ENCODE results near the gene TSHZ3. TPM values are rescaled to one million over a fixed set of nuclear protein-coding genes. Genes with fewer than 3 reads are reported as not detected.

Gene TSHZ3
- total RNA-seq, 1 experiment from 2014 or later = 14.8 TPM

DNA sequence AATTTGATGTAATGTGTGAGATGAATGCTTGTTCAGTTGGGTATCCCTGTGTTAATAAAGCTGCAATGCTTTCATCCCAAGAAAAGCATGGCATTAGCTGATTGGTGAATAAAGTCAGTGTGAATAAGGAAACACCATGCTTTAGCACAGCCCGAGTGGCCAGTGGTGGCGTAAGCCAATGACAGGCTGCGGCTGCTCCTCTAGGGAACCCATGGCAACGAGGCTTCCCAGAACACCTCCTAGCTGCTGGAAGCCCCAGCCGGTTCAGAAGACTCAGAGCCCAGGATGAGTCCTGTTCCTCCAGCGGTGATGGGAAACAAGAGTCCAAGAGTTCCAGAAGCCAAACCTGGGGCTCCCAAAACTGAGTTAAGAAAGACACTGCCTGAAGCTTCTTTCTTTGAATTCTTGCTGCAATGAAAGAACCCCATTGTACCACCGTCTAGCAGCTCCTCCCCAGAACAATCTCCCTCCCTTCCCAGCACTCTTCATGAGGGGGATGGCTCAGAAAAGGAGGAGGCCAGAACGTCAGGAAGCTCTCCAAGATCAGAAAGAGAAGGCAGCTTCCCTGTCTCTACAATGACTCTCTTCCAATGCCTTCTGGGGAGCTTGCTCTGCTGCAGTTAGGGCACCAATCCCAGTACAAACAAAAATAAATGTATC, 58.2 kb downstream of the TSHZ3 start:
- POLR2A ChIA-PET (ENCODE audit: low non-redundant PET) = interaction anchor here (0.7 kb wide), 1 partner anchor 321 kb away, joined by 3 read pairs; no protein-coding TSS in a partner anchor
- BruUV-seq (replicated peaks) = no TSS peak

DNA sequence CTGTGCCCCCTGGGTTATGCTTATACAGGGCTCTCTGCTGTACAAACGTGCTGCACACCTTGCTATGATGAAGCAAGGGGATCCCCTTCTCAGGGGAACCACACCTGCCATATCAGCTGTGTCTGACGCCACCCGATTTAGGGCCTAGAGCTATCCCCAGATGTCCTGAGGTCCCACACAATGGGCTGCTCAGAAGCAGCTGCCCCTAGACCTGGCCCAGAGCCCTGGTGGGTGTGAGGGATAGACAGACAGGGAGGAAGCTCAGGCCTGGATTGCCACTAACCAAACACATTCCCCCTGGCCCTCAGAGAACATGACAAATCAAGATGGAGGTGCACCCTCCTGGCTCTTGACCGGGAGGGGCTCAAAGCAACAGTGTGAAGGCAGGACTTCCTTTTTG, 59.3 kb downstream of the TSHZ3 start:
- Histone ChIP-seq H3K36me3 (ENCODE audit: insufficient read depth, low read length, poor library complexity, severe bottlenecking) (no peaks in the 10 kb centered on the region), H3K4me3 (ENCODE audit: low read depth, low read length, poor library complexity, severe bottlenecking) (no peak overlapping the region), H3K27me3 (replicated peaks; ENCODE audit: insufficient read depth, low read depth, low read length, poor library complexity) (no peaks in the 10 kb centered on the region), H3K4me1 (ENCODE audit: insufficient read depth, low read length, poor library complexity, severe bottlenecking) (no peaks in the 10 kb centered on the region), H3K9me3 (ENCODE audit: low read depth, low read length, poor library complexity, severe bottlenecking) (no peaks in the 10 kb centered on the region), H3K27ac (ENCODE audit: low read depth, low read length, poor library complexity, severe bottlenecking) (no peak overlapping the region)
- CTCF ChIA-PET = no interaction called here
- TF ChIP-seq, protein P1, sequence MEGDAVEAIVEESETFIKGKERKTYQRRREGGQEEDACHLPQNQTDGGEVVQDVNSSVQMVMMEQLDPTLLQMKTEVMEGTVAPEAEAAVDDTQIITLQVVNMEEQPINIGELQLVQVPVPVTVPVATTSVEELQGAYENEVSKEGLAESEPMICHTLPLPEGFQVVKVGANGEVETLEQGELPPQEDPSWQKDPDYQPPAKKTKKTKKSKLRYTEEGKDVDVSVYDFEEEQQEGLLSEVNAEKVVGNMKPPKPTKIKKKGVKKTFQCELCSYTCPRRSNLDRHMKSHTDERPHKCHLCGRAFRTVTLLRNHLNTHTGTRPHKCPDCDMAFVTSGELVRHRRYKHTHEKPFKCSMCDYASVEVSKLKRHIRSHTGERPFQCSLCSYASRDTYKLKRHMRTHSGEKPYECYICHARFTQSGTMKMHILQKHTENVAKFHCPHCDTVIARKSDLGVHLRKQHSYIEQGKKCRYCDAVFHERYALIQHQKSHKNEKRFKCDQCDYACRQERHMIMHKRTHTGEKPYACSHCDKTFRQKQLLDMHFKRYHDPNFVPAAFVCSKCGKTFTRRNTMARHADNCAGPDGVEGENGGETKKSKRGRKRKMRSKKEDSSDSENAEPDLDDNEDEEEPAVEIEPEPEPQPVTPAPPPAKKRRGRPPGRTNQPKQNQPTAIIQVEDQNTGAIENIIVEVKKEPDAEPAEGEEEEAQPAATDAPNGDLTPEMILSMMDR (conservative IDR thresholded peaks at IDR 0.05; ENCODE audit: low read depth, low read length) = no peak
- no peak for TF ChIP-seq EZH2 (IDR thresholded peaks at IDR 0.05; ENCODE audit: borderline replicate concordance, low read depth, low read length, poor library complexity, severe bottlenecking)
- DNase-seq (ENCODE audit: low spot score) = no peak
- intact Hi-C loops (cut with micrococcal nuclease; ENCODE audit: unreplicated experiment) = no loop called here
- no TSS peak for BruUV-seq (replicated peaks)
- POLR2A ChIA-PET (ENCODE audit: low non-redundant PET) = no interaction called here

More for the DNA sequence above, 58.2 kb downstream of the TSHZ3 start:
- no peaks in the 10 kb centered on the region for H3K27me3 ChIP-seq (replicated peaks; ENCODE audit: insufficient read depth, low read depth, low read length, poor library complexity)
- intact Hi-C loops (cut with micrococcal nuclease; ENCODE audit: unreplicated experiment) = no loop called here
- no peaks in the 10 kb centered on the region for H3K4me1 ChIP-seq (ENCODE audit: insufficient read depth, low read length, poor library complexity, severe bottlenecking)
- no peak overlapping the region for H3K27ac ChIP-seq (ENCODE audit: low read depth, low read length, poor library complexity, severe bottlenecking)
- no peaks in the 10 kb centered on the region for H3K36me3 ChIP-seq (ENCODE audit: insufficient read depth, low read length, poor library complexity, severe bottlenecking)
- TF ChIP-seq EZH2 (IDR thresholded peaks at IDR 0.05; ENCODE audit: borderline replicate concordance, low read depth, low read length, poor library complexity, severe bottlenecking) = no peak
- TF ChIP-seq, protein P1 (conservative IDR thresholded peaks at IDR 0.05; ENCODE audit: low read depth, low read length) = no peak
- no peaks in the 10 kb centered on the region for H3K9me3 ChIP-seq (ENCODE audit: low read depth, low read length, poor library complexity, severe bottlenecking)
- CTCF ChIA-PET = interaction anchor here (0.6 kb wide), 1 partner anchor 300 kb away, joined by 3 read pairs; no protein-coding TSS in a partner anchor
- no peak overlapping the region for H3K4me3 ChIP-seq (ENCODE audit: low read depth, low read length, poor library complexity, severe bottlenecking)
- no peak for DNase-seq (ENCODE audit: low spot score)

DNA sequence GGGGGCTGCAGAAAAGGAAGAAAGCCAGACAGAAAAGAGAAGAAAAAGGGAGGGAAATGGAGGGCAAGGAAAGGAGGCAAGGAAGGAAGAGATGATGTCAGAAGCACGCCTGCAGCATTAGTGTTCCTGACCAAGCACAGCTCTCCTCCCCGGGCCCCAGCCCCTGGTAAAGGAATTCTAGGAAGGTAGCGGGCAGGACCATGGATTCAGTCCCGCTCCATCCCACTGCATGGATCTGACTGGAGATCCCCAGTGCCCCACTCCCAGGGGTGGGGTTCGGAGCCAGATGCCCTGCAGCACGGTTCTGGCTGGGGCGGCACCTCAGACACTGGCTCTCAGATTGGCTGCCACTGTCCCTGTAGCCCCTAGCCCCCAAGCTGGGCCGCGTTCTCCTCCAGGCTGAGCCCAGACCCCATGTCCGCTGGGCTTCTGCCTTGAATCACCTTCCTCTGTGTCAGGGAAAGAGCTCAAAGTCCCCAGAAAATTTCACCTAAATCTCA, 59.8 kb downstream of the TSHZ3 start:
- ChIA-PET CTCF (no interaction called here), POLR2A (ENCODE audit: low non-redundant PET) (no interaction called here)
- no TSS peak for BruUV-seq (replicated peaks)
- no peaks in the 10 kb centered on the region for H3K4me1 ChIP-seq (ENCODE audit: insufficient read depth, low read length, poor library complexity, severe bottlenecking)
- intact Hi-C loops (cut with micrococcal nuclease; ENCODE audit: unreplicated experiment) = no loop called here
- H3K36me3 ChIP-seq (ENCODE audit: insufficient read depth, low read length, poor library complexity, severe bottlenecking) = no peaks in the 10 kb centered on the region
- TF ChIP-seq, protein P1 (conservative IDR thresholded peaks at IDR 0.05; ENCODE audit: low read depth, low read length) = no peak
- no peak for TF ChIP-seq EZH2 (IDR thresholded peaks at IDR 0.05; ENCODE audit: borderline replicate concordance, low read depth, low read length, poor library complexity, severe bottlenecking)
- H3K4me3 ChIP-seq (ENCODE audit: low read depth, low read length, poor library complexity, severe bottlenecking) = no peak overlapping the region
- H3K27ac ChIP-seq (ENCODE audit: low read depth, low read length, poor library complexity, severe bottlenecking) = no peak overlapping the region
- H3K9me3 ChIP-seq (ENCODE audit: low read depth, low read length, poor library complexity, severe bottlenecking) = no peaks in the 10 kb centered on the region
- DNase-seq (ENCODE audit: low spot score) = no peak
- no peaks in the 10 kb centered on the region for H3K27me3 ChIP-seq (replicated peaks; ENCODE audit: insufficient read depth, low read depth, low read length, poor library complexity)
